ENCODE data around the gene SS18. TPM values are rescaled to one million over a fixed set of nuclear protein-coding genes. Genes with fewer than 3 reads are reported as not detected.

The SS18 gene
- total RNA-seq, 5 donors from 2014 or later (not counting 1 experiment from before 2014, with no cell fraction given) = 58.3 to 79.2 (median 67.3) TPM

DNA sequence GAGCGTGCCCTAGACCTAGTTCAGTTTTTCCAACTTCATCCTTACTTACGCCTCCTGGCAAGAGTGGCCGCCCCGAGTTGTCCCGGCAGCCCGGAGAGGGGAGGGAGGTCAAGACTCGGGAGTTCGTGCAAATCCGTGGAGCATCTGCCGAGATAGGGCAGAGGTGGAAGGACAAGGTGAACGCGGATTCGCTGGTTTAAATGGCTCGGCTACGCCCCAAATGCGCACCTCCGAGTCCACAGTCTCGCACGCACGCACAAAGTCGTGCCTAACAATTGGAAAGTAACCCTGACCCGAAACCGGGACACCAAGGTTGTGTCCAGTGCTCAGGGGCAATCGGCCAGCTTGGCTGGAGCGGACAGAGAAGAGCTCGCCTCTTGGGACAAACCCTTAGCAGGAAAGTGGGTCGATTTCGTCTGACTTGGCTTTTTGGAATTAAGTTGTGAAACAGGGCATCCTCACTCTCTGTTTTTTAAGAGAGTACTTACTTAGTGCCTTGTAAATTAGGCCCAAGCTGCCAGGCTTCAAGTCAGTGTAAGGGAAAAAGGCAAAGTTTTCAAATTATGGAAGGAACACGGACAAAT is 726 bp upstream of the SS18 start:
- Histone ChIP-seq H3K4me1 (ENCODE audit: control insufficient read depth in 1 of 2, extremely low read depth in 1 of 2, insufficient read depth in 2 of 2, low read length in 2 of 2) (peaks cover 14 to 18% of the 10 kb centered on the region in 2 experiments), H3K36me3 (ENCODE audit: control insufficient read depth in 2 of 2, extremely low read depth in 1 of 2, insufficient read depth in 1 of 2, low read length in 1 of 2) (no peaks in the 10 kb centered on the region), H3K27ac (ENCODE audit: low read length) (peak overlapping the region; percentile 94), H3K9me3 (no peaks in the 10 kb centered on the region), H3K4me3 (ENCODE audit: control insufficient read depth in 1 of 2, extremely low read depth in 1 of 2, low read length in 1 of 2) (peak overlapping the region; percentile 94 to 97), H3K27me3 (replicated peaks in 1 of 2; ENCODE audit: control insufficient read depth in 2 of 2, extremely low read depth in 1 of 2, insufficient read depth in 2 of 2, low read length in 1 of 2) (no peaks in the 10 kb centered on the region)
- Mint-ChIP-seq H3K9me3 (no peaks in the 10 kb centered on the region), H3K27ac (peak overlapping the region; percentile 95 to 96), H3K27me3 (no peaks in the 10 kb centered on the region), H3K36me3 (peaks cover 7% of the 10 kb centered on the region), H3K4me1 (peaks cover 36 to 40% (median 37%) of the 10 kb centered on the region in 3 donors), H3K4me3 (peak overlapping the region; percentile 91 to 96 (median 94))
- ATAC-seq (replicated peaks in 1 of 4) (peak; percentile 38 to 50 (median 46)), DNase-seq (peak in 2 of 35 experiments; percentile 12 to 37)
- ChIA-PET CTCF (no interaction called here), POLR2A (no interaction called here)
- WGBS (ENCODE audit: insufficient coverage) = 5% methylated on average over 22 of the region's 29 CpGs

DNA sequence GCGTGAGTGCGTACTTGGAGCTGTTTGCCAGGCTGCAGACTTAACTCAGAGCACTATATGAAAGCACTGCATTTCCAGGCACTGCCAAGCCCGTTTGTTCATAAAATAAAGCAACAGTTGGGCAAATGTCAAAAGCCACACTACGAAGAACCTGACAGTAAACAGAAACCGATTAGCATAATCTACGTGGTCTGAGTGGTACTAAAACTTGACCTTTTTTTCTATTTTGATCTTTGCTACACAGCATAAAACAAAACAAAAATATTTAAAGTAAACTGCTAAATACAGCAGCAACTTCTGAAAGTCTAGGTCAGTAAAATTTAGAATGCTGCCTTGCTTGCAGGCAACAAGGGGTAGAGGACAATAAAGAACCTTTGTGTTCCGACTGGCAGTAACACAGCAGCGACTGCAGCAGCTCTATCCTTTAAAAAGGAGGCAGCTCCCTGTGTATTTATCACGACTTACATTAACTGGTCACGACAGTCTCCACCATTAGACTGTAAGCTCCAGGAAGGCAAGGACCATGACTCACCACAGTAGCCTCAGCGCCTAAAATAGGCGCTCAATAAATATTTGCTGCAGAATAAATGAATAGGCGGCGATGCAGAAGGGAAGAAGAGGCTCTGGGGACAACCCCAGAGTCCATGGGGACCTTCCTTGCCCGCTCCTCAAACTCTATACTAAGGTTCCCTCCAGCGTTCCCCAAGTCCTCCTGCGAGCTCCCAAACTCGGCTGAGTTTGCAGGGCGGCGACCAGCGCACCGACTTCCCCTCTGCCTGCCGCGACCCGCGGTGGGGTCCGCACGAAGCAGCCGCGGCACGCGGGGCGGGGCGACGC is 902 bp downstream of the SS18 start:
- CTCF ChIA-PET = no interaction called here
- no peak for ATAC-seq (replicated peaks in 1 of 4)
- peaks cover 14 to 18% of the 10 kb centered on the region in 2 experiments for H3K4me1 ChIP-seq (ENCODE audit: control insufficient read depth in 1 of 2, extremely low read depth in 1 of 2, insufficient read depth in 2 of 2, low read length in 2 of 2)
- H3K27ac ChIP-seq (ENCODE audit: low read length) = peak overlapping the region; percentile 40
- H3K27me3 Mint-ChIP-seq = no peaks in the 10 kb centered on the region
- peak in 3 of 35 experiments; percentile 2 to 31 (median 4) for DNase-seq
- H3K4me3 Mint-ChIP-seq = peak overlapping the region; percentile 91 to 96 (median 94)
- 2% methylated on average over 27 of the region's 35 CpGs for WGBS (ENCODE audit: insufficient coverage)
- no peaks in the 10 kb centered on the region for H3K9me3 ChIP-seq
- H3K9me3 Mint-ChIP-seq = no peaks in the 10 kb centered on the region
- peaks cover 40 to 45% (median 44%) of the 10 kb centered on the region in 3 donors for H3K4me1 Mint-ChIP-seq
- POLR2A ChIA-PET = no interaction called here
- peak overlapping the region; percentile 94 to 97 for H3K4me3 ChIP-seq (ENCODE audit: control insufficient read depth in 1 of 2, extremely low read depth in 1 of 2, low read length in 1 of 2)
- peaks cover 7% of the 10 kb centered on the region for H3K36me3 Mint-ChIP-seq
- peaks cover 0 to 7% of the 10 kb centered on the region in 2 donors for H3K36me3 ChIP-seq (ENCODE audit: control insufficient read depth in 2 of 2, extremely low read depth in 1 of 2, insufficient read depth in 1 of 2, low read length in 1 of 2)
- peak overlapping the region; percentile 81 to 96 for H3K27ac Mint-ChIP-seq
- H3K27me3 ChIP-seq (replicated peaks in 1 of 2; ENCODE audit: control insufficient read depth in 2 of 2, extremely low read depth in 1 of 2, insufficient read depth in 2 of 2, low read length in 1 of 2) = no peaks in the 10 kb centered on the region

DNA sequence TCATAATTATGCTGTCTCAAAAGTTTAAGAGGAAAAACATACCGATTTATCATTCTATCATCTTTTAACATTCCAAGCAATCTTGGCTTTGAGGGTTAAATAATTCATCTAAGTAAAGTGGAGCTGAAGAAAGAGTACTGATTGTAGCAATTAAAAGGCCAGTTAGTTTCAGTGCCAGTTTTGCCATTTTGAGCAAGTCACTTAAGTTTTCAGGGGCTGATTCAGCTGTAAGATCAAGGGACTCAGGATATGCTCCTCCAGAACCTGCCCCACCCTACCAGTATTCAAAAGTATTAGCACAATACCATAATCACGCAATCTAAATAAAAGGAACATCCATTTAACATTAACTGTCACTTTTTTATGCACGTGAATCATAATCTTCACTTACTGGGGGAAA is 1.9 kb downstream of the SS18 start:
- peaks cover 47 to 55% (median 53%) of the 10 kb centered on the region in 3 donors for H3K4me1 Mint-ChIP-seq
- DNase-seq (peak in 1 of 35 experiments; percentile 9), ATAC-seq (replicated peaks in 1 of 4) (no peak)
- H3K9me3 Mint-ChIP-seq = no peaks in the 10 kb centered on the region
- peaks cover 14 to 18% of the 10 kb centered on the region in 2 experiments for H3K4me1 ChIP-seq (ENCODE audit: control insufficient read depth in 1 of 2, extremely low read depth in 1 of 2, insufficient read depth in 2 of 2, low read length in 2 of 2)
- peak overlapping the region; percentile 91 to 96 (median 94) for H3K4me3 Mint-ChIP-seq
- CTCF ChIA-PET = no interaction called here
- no peaks in the 10 kb centered on the region for H3K9me3 ChIP-seq
- H3K27me3 Mint-ChIP-seq = no peaks in the 10 kb centered on the region
- H3K27me3 ChIP-seq (replicated peaks in 1 of 2; ENCODE audit: control insufficient read depth in 2 of 2, extremely low read depth in 1 of 2, insufficient read depth in 2 of 2, low read length in 1 of 2) = no peaks in the 10 kb centered on the region
- POLR2A ChIA-PET = no interaction called here
- peak overlapping the region in 1 of 2 donors; percentile 96 for H3K27ac Mint-ChIP-seq
- H3K4me3 ChIP-seq (ENCODE audit: control insufficient read depth in 1 of 2, extremely low read depth in 1 of 2, low read length in 1 of 2) = no peak overlapping the region
- H3K36me3 Mint-ChIP-seq = peaks cover 12% of the 10 kb centered on the region
- no CpG with 5 or more reads among the region's 3 CpGs for WGBS (ENCODE audit: insufficient coverage)
- no peak overlapping the region for H3K27ac ChIP-seq (ENCODE audit: low read length)
- peaks cover 0 to 7% of the 10 kb centered on the region in 2 donors for H3K36me3 ChIP-seq (ENCODE audit: control insufficient read depth in 2 of 2, extremely low read depth in 1 of 2, insufficient read depth in 1 of 2, low read length in 1 of 2)

DNA sequence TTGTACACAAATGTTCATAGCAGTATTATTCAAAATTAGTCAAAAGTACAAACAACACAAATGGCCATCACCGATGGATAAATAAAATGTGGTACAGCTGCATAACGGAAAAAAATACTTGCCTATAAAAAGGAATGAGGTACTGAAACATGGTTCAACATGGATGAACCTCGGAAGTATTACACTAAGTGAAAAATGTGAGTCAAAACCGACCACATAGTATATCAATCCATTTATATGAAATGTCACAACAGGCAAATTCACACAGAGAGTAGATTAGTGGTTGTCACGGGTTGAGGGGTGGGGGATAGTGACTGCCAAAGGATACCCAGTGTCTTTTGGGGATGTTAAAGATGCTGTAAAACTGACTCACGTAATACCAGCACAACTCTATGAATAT is 3.5 kb downstream of the SS18 start:
- H3K27ac ChIP-seq (ENCODE audit: low read length) = no peak overlapping the region
- DNase-seq (no peak), ATAC-seq (replicated peaks in 1 of 4) (no peak)
- POLR2A ChIA-PET = no interaction called here
- no peaks in the 10 kb centered on the region for H3K9me3 Mint-ChIP-seq
- CTCF ChIA-PET = no interaction called here
- no peaks in the 10 kb centered on the region for H3K27me3 ChIP-seq (replicated peaks in 1 of 2; ENCODE audit: control insufficient read depth in 2 of 2, extremely low read depth in 1 of 2, insufficient read depth in 2 of 2, low read length in 1 of 2)
- peaks cover 14 to 18% of the 10 kb centered on the region in 2 experiments for H3K4me1 ChIP-seq (ENCODE audit: control insufficient read depth in 1 of 2, extremely low read depth in 1 of 2, insufficient read depth in 2 of 2, low read length in 2 of 2)
- peaks cover 51 to 62% (median 58%) of the 10 kb centered on the region in 3 donors for H3K4me1 Mint-ChIP-seq
- no peak overlapping the region for H3K4me3 ChIP-seq (ENCODE audit: control insufficient read depth in 1 of 2, extremely low read depth in 1 of 2, low read length in 1 of 2)
- no CpG with 5 or more reads among the region's 6 CpGs for WGBS (ENCODE audit: insufficient coverage)
- H3K36me3 Mint-ChIP-seq = peaks cover 21% of the 10 kb centered on the region
- no peaks in the 10 kb centered on the region for H3K9me3 ChIP-seq
- H3K4me3 Mint-ChIP-seq = no peak overlapping the region
- no peaks in the 10 kb centered on the region for H3K27me3 Mint-ChIP-seq
- H3K36me3 ChIP-seq (ENCODE audit: control insufficient read depth in 2 of 2, extremely low read depth in 1 of 2, insufficient read depth in 1 of 2, low read length in 1 of 2) = peaks cover 0 to 18% of the 10 kb centered on the region in 2 donors
- H3K27ac Mint-ChIP-seq = no peak overlapping the region

DNA sequence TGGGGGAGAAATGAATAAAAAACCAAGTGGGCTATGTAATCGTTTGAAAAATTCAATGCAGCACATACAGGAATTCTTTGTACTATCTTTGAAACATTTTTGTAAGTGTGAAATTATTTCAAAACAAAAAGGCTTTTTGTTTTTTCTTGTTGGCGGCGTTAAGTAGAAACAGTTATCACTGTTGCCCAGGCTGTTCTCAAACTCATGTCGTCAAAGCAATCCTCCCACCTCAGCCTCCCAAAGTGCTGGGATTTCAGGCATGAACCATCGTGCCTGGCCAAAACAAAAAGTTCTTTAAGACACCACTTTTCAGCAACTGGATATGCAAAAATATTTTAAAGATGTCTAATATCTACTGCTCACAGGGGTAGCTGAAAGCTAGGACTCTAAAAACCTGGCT is 5.4 kb downstream of the SS18 start:
- Histone ChIP-seq H3K4me1 (ENCODE audit: control insufficient read depth in 1 of 2, extremely low read depth in 1 of 2, insufficient read depth in 2 of 2, low read length in 2 of 2) (peaks cover 7 to 18% of the 10 kb centered on the region in 2 experiments), H3K9me3 (no peaks in the 10 kb centered on the region), H3K27ac (ENCODE audit: low read length) (no peak overlapping the region), H3K27me3 (replicated peaks in 1 of 2; ENCODE audit: control insufficient read depth in 2 of 2, extremely low read depth in 1 of 2, insufficient read depth in 2 of 2, low read length in 1 of 2) (no peaks in the 10 kb centered on the region), H3K36me3 (ENCODE audit: control insufficient read depth in 2 of 2, extremely low read depth in 1 of 2, insufficient read depth in 1 of 2, low read length in 1 of 2) (peaks cover 0 to 23% of the 10 kb centered on the region in 2 donors), H3K4me3 (ENCODE audit: control insufficient read depth in 1 of 2, extremely low read depth in 1 of 2, low read length in 1 of 2) (no peak overlapping the region)
- no peak for ATAC-seq (replicated peaks in 1 of 4)
- H3K36me3 Mint-ChIP-seq = peaks cover 34% of the 10 kb centered on the region
- 100% methylated on average over 1 of the region's 5 CpGs for WGBS (ENCODE audit: insufficient coverage)
- no peak overlapping the region for H3K27ac Mint-ChIP-seq
- no peak overlapping the region for H3K4me3 Mint-ChIP-seq
- ChIA-PET CTCF (no interaction called here), POLR2A (no interaction called here)
- H3K4me1 Mint-ChIP-seq = peaks cover 42 to 62% (median 61%) of the 10 kb centered on the region in 3 donors
- no peaks in the 10 kb centered on the region for H3K27me3 Mint-ChIP-seq
- H3K9me3 Mint-ChIP-seq = no peaks in the 10 kb centered on the region
- no peak for DNase-seq

DNA sequence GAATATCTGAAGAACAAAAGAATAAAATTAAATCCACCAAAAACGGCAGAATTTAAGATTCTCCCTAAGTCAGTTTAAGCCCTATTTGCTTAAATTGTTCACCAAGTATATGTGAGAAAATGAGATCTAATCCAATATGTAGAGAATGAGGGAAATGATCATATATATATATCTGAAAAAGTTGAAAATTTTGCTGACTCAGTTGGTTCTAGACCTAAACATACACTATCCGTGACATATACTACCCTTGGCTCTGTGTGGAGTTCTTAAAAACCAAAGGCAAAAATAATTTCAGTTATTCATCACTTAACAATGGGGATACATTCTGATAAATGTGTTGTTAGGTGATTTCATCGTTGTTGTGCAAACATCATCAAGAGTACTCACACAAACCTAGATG is 7.3 kb downstream of the SS18 start:
- POLR2A ChIA-PET = no interaction called here
- H3K27me3 Mint-ChIP-seq = no peaks in the 10 kb centered on the region
- H3K4me1 Mint-ChIP-seq = peaks cover 26 to 55% (median 51%) of the 10 kb centered on the region in 3 donors
- Histone ChIP-seq H3K9me3 (no peaks in the 10 kb centered on the region), H3K27me3 (replicated peaks in 1 of 2; ENCODE audit: control insufficient read depth in 2 of 2, extremely low read depth in 1 of 2, insufficient read depth in 2 of 2, low read length in 1 of 2) (no peaks in the 10 kb centered on the region), H3K4me1 (ENCODE audit: control insufficient read depth in 1 of 2, extremely low read depth in 1 of 2, insufficient read depth in 2 of 2, low read length in 2 of 2) (peaks cover 0 to 5% of the 10 kb centered on the region in 2 experiments), H3K36me3 (ENCODE audit: control insufficient read depth in 2 of 2, extremely low read depth in 1 of 2, insufficient read depth in 1 of 2, low read length in 1 of 2) (peaks cover 5 to 23% of the 10 kb centered on the region in 2 donors), H3K4me3 (ENCODE audit: control insufficient read depth in 1 of 2, extremely low read depth in 1 of 2, low read length in 1 of 2) (no peak overlapping the region), H3K27ac (ENCODE audit: low read length) (no peak overlapping the region)
- no CpG with 5 or more reads among the region's 3 CpGs for WGBS (ENCODE audit: insufficient coverage)
- no peaks in the 10 kb centered on the region for H3K9me3 Mint-ChIP-seq
- H3K4me3 Mint-ChIP-seq = no peak overlapping the region
- no peak for DNase-seq
- H3K27ac Mint-ChIP-seq = no peak overlapping the region
- ATAC-seq (replicated peaks in 1 of 4) = no peak
- H3K36me3 Mint-ChIP-seq = peaks cover 38% of the 10 kb centered on the region
- CTCF ChIA-PET = interaction anchor here in 1 of 2 donors (0.6 kb wide), 1 partner anchor 81 kb away, joined by 3 read pairs; no protein-coding TSS in a partner anchor
